ENCODE results near the gene LMF1. TPM values are rescaled to one million over a fixed set of nuclear protein-coding genes. Genes with fewer than 3 reads are reported as not detected.

Gene LMF1
- polyA plus RNA-seq, 6 donors from 2014 or later = 8.2 to 19.6 (median 13.2) TPM

DNA sequence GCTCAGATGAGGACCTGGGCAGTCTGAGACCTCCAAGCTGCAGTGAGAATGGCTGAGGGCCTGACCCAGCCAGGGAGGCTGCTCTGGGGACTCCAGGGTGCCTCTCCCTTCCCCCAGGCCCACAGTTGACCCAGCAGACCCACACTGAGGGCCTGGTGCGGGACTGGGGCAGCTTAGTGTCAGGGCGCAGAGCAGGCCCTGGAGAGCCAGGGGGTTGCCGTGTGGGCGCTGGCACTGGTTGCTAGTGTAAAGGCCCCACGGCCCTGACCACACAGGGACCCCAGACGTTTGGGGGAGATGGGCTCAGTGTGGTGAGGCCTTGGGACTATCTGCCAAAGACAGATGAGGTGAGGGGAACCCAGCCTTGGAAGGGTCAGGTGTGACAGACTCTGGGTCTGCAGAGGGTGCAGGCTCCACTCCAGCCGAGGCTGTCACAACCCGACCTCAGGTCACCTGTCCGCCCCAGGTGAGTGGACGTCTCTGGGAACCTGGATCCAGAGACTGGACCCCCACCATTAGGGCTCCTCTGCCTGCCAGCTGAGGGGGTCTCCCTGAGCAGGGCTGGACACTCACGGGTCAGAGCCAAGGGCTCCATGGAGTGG, 119.5 kb downstream of the LMF1 start:
- DNase-seq = no peak
- Mint-ChIP-seq H3K36me3 (no peaks in the 10 kb centered on the region), H3K27ac (no peak overlapping the region), H3K4me3 (no peak overlapping the region), H3K27me3 (no peaks in the 10 kb centered on the region), H3K9me3 (peaks cover 0 to 2% (median 0%) of the 10 kb centered on the region in 7 donors), H3K4me1 (peaks cover 0 to 6% (median 4%) of the 10 kb centered on the region in 3 donors)
- no peak for ATAC-seq (ENCODE audit: low read depth in 2 of 2)

GRCh38 chr16:850668-851067, 120.1 kb downstream of the LMF1 start:
- DNase-seq (no peak), ATAC-seq (ENCODE audit: low read depth in 2 of 2) (no peak)
- H3K36me3 Mint-ChIP-seq = no peaks in the 10 kb centered on the region
- peak overlapping the region in 1 of 6 donors; percentile 54 for H3K27ac Mint-ChIP-seq
- peaks cover 0 to 2% (median 0%) of the 10 kb centered on the region in 7 donors for H3K9me3 Mint-ChIP-seq
- peak overlapping the region in 1 of 8 donors; percentile 9 for H3K4me3 Mint-ChIP-seq
- H3K27me3 Mint-ChIP-seq = no peaks in the 10 kb centered on the region
- H3K4me1 Mint-ChIP-seq = peaks cover 0 to 6% (median 4%) of the 10 kb centered on the region in 3 donors

DNA sequence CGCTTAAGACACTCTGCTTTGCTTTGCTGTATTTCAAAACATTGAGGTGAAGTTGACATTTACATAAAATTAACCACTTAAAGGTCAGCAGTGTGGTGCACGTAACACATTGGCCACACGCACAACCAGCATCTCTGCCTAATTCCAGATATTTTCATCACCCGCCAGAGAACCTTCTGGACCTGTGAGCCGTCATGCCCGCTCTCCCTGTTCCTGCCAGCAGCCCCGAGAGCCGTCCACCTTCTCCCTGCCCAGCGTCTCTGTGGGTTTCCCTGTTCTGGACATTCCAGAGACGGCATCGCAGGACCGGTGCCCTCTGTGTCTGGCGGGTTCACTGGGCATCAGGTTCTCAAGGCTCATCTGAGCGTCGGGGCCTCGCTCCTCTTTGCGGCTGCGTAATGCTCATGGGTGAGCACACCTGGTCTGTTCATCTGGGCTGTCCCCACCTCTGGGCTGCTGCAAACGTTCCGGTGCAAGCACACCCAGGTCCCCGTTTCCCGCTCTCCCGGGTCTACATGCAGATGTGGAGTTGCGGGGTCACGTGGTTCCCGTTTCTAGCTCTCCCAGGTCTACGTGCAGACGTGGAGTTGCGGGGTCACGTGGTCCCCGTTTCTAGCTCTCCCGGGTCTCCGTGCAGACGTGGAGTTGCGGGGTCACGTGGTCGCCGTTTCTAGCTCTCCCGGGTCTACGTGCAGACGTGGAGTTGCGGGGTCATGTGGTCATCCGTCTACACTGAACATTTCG, 122.1 kb downstream of the LMF1 start:
- no peak for DNase-seq
- H3K9me3 Mint-ChIP-seq = peaks cover 0 to 2% (median 0%) of the 10 kb centered on the region in 7 donors
- no peak for ATAC-seq (ENCODE audit: low read depth in 2 of 2)
- no peaks in the 10 kb centered on the region for H3K36me3 Mint-ChIP-seq
- H3K27me3 Mint-ChIP-seq = no peaks in the 10 kb centered on the region
- peaks cover 0 to 4% (median 3%) of the 10 kb centered on the region in 3 donors for H3K4me1 Mint-ChIP-seq
- H3K27ac Mint-ChIP-seq = peak overlapping the region in 2 of 6 donors; percentile 59 to 78
- no peak overlapping the region for H3K4me3 Mint-ChIP-seq

- DNase-seq (no peak), ATAC-seq (ENCODE audit: low read depth in 2 of 2) (no peak)
- H3K27ac Mint-ChIP-seq = peak overlapping the region in 1 of 6 donors; percentile 10
- peaks cover 0 to 2% (median 0%) of the 10 kb centered on the region in 7 donors for H3K9me3 Mint-ChIP-seq
- H3K27me3 Mint-ChIP-seq = no peaks in the 10 kb centered on the region
- H3K4me3 Mint-ChIP-seq = no peak overlapping the region
- H3K36me3 Mint-ChIP-seq = no peaks in the 10 kb centered on the region
- no peaks in the 10 kb centered on the region for H3K4me1 Mint-ChIP-seq
These were observed 122.9 kb downstream of the LMF1 start for GRCh38 chr16:847681-848445.

GRCh38 chr16:847151-847550, 123.6 kb downstream of the LMF1 start:
- no peak for ATAC-seq (ENCODE audit: low read depth in 2 of 2)
- no peak for DNase-seq
- no peaks in the 10 kb centered on the region for H3K27me3 Mint-ChIP-seq
- no peaks in the 10 kb centered on the region for H3K4me1 Mint-ChIP-seq
- H3K36me3 Mint-ChIP-seq = no peaks in the 10 kb centered on the region
- H3K4me3 Mint-ChIP-seq = no peak overlapping the region
- H3K27ac Mint-ChIP-seq = no peak overlapping the region
- peaks cover 0 to 2% (median 0%) of the 10 kb centered on the region in 7 donors for H3K9me3 Mint-ChIP-seq

DNA sequence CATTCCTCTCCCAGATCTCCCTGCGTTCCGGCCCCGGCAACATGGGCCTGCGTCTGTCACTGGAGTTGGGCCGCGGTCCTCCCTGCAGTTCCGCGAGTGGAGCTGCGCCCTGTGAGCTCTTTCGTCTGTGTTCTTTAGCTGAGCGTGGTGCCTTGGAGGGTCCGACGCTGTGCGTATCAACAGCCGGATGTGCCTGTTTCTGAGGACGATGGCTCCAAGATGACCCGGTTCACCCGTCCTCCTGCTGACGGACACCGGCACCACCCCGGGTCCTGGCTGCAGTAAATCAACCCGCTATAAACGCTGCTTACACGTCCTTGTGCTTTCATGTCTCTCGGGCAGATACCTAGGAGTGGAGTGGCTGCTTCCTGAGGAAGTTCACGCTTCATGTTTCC, 125.4 kb downstream of the LMF1 start:
- Mint-ChIP-seq H3K9me3 (peaks cover 0 to 2% (median 0%) of the 10 kb centered on the region in 7 donors), H3K27me3 (no peaks in the 10 kb centered on the region), H3K4me3 (peak overlapping the region in 1 of 8 donors; percentile 15), H3K27ac (peak overlapping the region in 2 of 6 donors; percentile 26 to 59), H3K4me1 (no peaks in the 10 kb centered on the region), H3K36me3 (no peaks in the 10 kb centered on the region)
- DNase-seq (no peak), ATAC-seq (ENCODE audit: low read depth in 2 of 2) (no peak)

- H3K4me1 Mint-ChIP-seq = no peaks in the 10 kb centered on the region
- no peaks in the 10 kb centered on the region for H3K27me3 Mint-ChIP-seq
- H3K36me3 Mint-ChIP-seq = no peaks in the 10 kb centered on the region
- no peak for DNase-seq
- H3K4me3 Mint-ChIP-seq = no peak overlapping the region
- peak overlapping the region in 1 of 6 donors; percentile 53 for H3K27ac Mint-ChIP-seq
- H3K9me3 Mint-ChIP-seq = no peaks in the 10 kb centered on the region
- ATAC-seq (ENCODE audit: low read depth in 2 of 2) = no peak
These were observed 126.0 kb downstream of the LMF1 start for GRCh38 chr16:844638-845350.

- no peaks in the 10 kb centered on the region for H3K27me3 Mint-ChIP-seq
- peaks cover 0 to 3% (median 0%) of the 10 kb centered on the region in 7 donors for H3K9me3 Mint-ChIP-seq
- no peak overlapping the region for H3K27ac Mint-ChIP-seq
- DNase-seq (no peak), ATAC-seq (ENCODE audit: low read depth in 2 of 2) (no peak)
- H3K36me3 Mint-ChIP-seq = no peaks in the 10 kb centered on the region
- no peak overlapping the region for H3K4me3 Mint-ChIP-seq
- H3K4me1 Mint-ChIP-seq = no peaks in the 10 kb centered on the region
These were observed 127.0 kb downstream of the LMF1 start for GRCh38 chr16:843771-844170.

DNA sequence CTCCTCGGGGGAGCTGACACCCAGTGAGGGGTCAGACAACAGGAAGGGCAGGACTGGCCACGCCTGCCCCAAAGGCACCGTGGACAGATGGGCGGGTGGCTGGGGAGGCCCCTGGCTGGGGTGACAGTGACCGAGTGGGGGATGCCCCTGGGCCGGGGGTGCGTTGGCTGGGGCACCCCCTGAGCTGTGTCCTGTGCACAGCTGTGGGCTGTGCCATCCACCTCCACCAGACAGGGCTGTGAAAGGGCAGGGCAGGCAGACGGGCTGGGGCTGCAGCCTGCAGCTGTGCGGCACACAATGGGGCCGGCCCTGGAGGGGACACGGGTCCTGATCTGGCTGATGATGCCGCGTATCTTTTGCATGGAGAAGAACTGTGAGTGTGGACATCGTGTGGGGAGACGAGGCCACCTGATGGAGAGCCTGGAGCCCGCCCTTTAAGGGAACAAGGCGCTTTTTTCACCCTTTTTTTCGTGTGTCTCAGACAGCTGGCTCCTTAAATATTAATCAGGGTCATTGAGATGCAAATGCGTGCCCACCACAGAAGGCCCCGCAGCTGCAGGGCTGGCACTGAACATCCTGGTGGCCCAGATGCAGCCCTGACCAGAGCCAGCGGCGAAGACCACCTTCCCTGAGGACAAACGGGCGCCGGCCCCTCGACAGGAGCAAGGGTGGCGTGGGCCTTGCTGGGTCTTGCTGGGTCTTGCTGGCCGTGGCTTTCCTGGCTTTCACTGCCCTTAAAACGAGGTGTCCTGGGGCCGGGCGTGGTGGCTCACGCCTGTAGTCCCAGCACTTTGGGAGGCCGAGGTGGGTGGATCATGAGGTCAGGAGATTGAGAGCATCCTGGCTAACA, 127.8 kb downstream of the LMF1 start:
- H3K4me1 Mint-ChIP-seq = no peaks in the 10 kb centered on the region
- H3K36me3 Mint-ChIP-seq = no peaks in the 10 kb centered on the region
- peaks cover 0 to 6% (median 3%) of the 10 kb centered on the region in 7 donors for H3K9me3 Mint-ChIP-seq
- peak overlapping the region in 1 of 6 donors; percentile 20 for H3K27ac Mint-ChIP-seq
- H3K27me3 Mint-ChIP-seq = no peaks in the 10 kb centered on the region
- H3K4me3 Mint-ChIP-seq = no peak overlapping the region
- DNase-seq = no peak
- ATAC-seq (ENCODE audit: low read depth in 2 of 2) = no peak

- Mint-ChIP-seq H3K27ac (peak overlapping the region in 1 of 6 donors; percentile 87), H3K9me3 (peaks cover 0 to 14% (median 3%) of the 10 kb centered on the region in 7 donors), H3K4me1 (no peaks in the 10 kb centered on the region), H3K4me3 (no peak overlapping the region), H3K36me3 (no peaks in the 10 kb centered on the region), H3K27me3 (no peaks in the 10 kb centered on the region)
- ATAC-seq (ENCODE audit: low read depth in 2 of 2) (no peak), DNase-seq (no peak)
These were observed 128.7 kb downstream of the LMF1 start for GRCh38 chr16:842061-842476.

DNA sequence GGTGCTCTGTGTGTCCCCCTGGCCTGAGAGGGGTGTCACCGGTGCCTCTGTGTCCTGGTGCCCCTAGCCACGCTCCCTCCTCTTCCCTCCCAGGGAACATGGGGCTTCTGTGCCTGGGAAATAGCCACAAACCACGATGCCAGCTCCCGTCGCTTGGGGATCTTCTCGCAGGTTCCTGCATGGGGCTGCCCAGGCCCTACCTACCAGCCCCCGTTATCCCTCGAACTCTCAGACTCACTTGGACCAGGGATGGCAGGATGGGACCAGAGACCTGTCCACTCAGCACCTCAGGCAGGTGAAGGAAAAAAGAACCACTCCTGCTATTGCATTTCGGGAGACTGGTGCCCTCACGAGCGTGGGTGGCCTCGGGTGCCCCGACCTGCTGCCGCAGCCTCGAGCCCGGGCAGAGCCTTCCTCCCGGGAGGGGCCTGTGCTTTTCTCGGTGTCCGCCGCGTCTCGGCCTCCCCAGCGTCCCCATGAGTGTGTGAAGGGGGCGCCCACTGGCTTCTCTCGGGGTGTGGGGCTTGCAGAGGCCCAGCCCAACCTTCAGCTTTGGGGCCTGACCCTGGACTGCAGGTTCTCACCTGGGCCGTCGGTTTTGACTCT, 129.2 kb downstream of the LMF1 start:
- Mint-ChIP-seq H3K27me3 (no peaks in the 10 kb centered on the region), H3K36me3 (peaks cover 0 to 1% of the 10 kb centered on the region in 2 donors), H3K4me3 (no peak overlapping the region), H3K9me3 (peaks cover 0 to 19% (median 7%) of the 10 kb centered on the region in 7 donors), H3K4me1 (no peaks in the 10 kb centered on the region), H3K27ac (no peak overlapping the region)
- ATAC-seq (ENCODE audit: low read depth in 2 of 2) (no peak), DNase-seq (no peak)
